ENCODE measurements around the gene CYB561.

CYB561 gene

GRCh38 chr17:63405741-63406261 lies 40.3 kb downstream of the CYB561 start:
- DNase-seq, result peak; percentile 15 to 67

DNA sequence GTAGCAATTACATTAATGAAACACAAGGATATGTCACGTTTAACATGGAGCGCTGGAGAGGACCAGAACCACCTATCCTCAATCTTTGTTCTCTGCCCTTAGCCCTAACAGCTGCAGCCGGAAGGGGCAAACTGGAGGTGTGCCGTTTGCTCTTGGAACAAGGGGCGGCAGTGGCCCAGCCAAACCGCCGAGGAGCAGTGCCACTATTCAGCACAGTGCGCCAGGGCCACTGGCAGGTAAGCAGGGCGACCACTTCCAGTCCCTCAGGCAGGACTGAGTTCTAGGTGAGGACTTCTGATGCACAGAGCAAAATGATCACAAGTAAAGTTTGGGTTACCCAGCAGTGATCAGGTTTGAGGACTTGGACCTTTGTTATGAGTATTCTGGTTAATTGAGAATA lies 41.1 kb downstream of the CYB561 start:
- DNase-seq, result no peak

- no peak for DNase-seq
Observed at GRCh38 chr17:63402431-63403212, 43.5 kb downstream of the CYB561 start.

- DNase-seq, result no peak
Observed at GRCh38 chr17:63399856-63400255, 46.2 kb downstream of the CYB561 start.

- peak in 1 of 2 experiments; percentile 22 for DNase-seq
Observed at GRCh38 chr17:63399316-63399715, 46.8 kb downstream of the CYB561 start.

DNA sequence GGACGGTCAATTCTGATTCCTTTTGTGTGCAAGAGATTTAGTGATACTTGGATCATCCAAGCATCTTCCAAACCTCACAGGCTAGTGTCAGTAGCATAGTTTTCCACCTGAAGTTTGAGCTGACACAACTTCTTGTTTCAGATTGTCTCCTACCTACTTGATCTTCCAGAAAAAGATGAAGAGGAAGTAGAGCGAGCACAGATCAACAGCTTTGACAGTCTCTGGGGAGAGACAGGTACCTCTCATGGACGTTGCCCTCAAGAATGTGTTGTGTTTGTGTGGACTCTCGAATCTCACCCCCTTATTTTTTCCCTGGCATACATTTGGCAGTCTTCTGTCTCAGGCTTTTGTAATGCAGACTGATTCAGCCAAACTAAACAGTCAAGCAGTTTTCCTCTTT lies 47.4 kb downstream of the CYB561 start:
- DNase-seq, result no peak

DNA sequence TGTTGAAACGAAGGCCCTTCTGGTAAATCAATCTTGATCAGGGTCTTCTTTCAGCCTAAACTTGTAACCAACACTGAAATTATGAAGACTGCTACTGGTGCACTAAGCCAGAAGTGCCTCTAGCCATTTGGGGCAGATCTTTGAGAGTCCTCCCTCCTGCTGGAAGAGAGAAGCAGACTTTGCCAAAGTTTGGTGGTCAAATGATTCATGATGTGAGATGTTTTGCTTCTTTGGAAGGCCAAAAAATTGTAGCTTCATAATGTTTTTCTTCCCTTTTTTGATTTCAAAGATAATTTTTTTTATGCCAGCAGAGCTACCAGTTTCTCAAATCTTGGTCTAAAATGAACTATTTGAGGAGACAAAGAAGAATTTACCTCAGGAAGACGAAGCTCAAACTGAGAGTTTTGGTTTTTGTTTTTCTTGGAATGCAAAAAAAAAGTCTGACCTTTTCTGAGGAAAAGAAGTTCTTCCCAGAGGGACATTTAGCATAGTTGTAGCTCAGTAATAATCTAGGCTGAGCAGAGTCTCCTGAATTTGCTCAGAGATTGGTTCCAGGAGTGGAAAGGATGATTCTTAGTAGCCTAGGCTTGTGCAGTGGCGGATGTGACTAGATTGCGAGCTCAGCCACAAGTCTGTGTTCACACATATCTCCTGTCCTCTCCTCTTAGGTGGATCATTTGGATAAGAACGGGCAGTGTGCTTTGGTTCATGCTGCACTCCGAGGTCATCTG lies 50.9 kb downstream of the CYB561 start:
- DNase-seq, result no peak

DNA sequence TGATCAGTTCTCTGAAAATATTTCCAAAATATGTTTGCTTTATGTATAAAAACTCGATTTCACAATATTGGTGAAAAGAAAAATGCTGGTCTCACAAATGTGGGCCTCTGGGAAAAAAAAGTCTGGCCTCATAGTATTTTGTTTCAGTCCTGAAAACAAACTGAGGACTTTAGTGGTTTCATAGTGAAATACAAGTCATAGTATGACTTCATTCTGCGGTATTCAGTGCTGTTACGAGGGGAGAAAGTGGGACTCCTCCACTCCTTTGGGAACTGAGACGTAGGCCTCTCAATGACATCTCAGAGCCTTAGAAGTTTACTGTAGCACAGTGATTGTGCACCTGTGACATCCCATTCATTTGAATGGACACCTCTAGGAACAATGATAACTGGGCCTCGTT lies 56.0 kb downstream of the CYB561 start:
- DNase-seq, result no peak

- no peak for DNase-seq
Observed at GRCh38 chr17:63387656-63388340, 58.3 kb downstream of the CYB561 start.

GRCh38 chr17:63382826-63383225 lies 63.3 kb downstream of the CYB561 start:
- no peak for DNase-seq
